ENCODE data around the gene ZNF207.
"Not testable (repeated sequence)": the region's sequence is repeated elsewhere in the genome, so short reads cannot be mapped to it uniquely, and the experiment has no call there.

Gene ZNF207

GRCh38 chr17:32386844-32387243 is 36.9 kb downstream of the ZNF207 start:
- DNase-seq (ENCODE audit: low read depth in 2 of 2): no peak

GRCh38 chr17:32388128-32388527 is 38.2 kb downstream of the ZNF207 start:
- DNase-seq (ENCODE audit: low read depth in 2 of 2): not testable (repeated sequence)

- DNase-seq (ENCODE audit: low read depth in 2 of 2): no peak
These were observed 38.9 kb downstream of the ZNF207 start for GRCh38 chr17:32388613-32389459.

GRCh38 chr17:32393904-32394303 is 43.9 kb downstream of the ZNF207 start:
- DNase-seq (ENCODE audit: low read depth in 2 of 2): no peak

- no peak for DNase-seq (ENCODE audit: low read depth in 2 of 2)
These were observed 46.4 kb downstream of the ZNF207 start for GRCh38 chr17:32396343-32396742.

- DNase-seq (ENCODE audit: low read depth in 2 of 2): no peak
These were observed 49.0 kb downstream of the ZNF207 start for GRCh38 chr17:32398946-32399345.

GRCh38 chr17:32410085-32410484 is 60.1 kb downstream of the ZNF207 start:
- not testable (repeated sequence) for DNase-seq (ENCODE audit: low read depth in 2 of 2)

- no peak for DNase-seq (ENCODE audit: low read depth in 2 of 2)
These were observed 76.9 kb downstream of the ZNF207 start for GRCh38 chr17:32426894-32427293.

GRCh38 chr17:32429598-32429997 is 79.6 kb downstream of the ZNF207 start:
- no peak for DNase-seq (ENCODE audit: low read depth in 2 of 2)

All from activated CD8-positive, alpha-beta memory T cell treated with anti-CD3 and anti-CD28 coated beads for 4 hours (primary cell).